Measurements from ENCODE around the gene EIF1AD. TPM values are rescaled to one million over a fixed set of nuclear protein-coding genes. Genes with fewer than 3 reads are reported as not detected.

The EIF1AD gene
- total RNA-seq, 1 experiment from 2014 or later: 55.2 TPM

DNA sequence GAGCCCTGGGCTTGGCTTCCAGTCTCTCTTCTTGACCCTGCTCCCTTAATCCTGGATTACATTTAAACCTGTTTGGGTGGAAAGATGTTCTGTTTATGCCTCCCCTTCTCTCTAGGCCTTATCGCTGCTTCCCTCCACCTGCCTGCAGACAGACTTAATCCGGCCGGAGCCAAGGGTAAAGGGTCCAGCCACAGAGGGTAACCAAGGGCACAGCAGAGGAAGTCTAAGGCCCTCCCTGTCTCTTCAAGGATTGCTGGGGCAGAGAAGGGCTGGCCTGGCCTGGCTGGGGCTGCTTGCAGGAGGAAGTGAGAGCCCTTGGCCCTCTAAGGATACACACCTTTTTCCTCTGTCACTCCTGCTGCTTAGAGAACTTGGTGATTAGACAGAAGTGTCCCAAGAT lies 44.9 kb upstream of the EIF1AD start:
- no peak for DNase-seq
- Histone ChIP-seq H3K36me3 (ENCODE audit: low read depth) (no peaks in the 10 kb centered on the region), H3K9me2 (ENCODE audit: insufficient read depth) (no peaks in the 10 kb centered on the region), H3F3A (ENCODE audit: insufficient read depth, low read depth) (peaks cover 15% of the 10 kb centered on the region), H3K27ac (no peak overlapping the region), H3K4me1 (replicated peaks; ENCODE audit: insufficient read depth) (peaks cover 10% of the 10 kb centered on the region), H3K79me2 (ENCODE audit: low read depth) (no peaks in the 10 kb centered on the region), H3K4me2 (no peak overlapping the region), H3K4me3 (no peak overlapping the region), H2AFZ (no peak overlapping the region), H4K20me1 (ENCODE audit: insufficient read depth) (no peaks in the 10 kb centered on the region), H3K27me3 (ENCODE audit: insufficient read depth, low read depth) (no peaks in the 10 kb centered on the region), H3K9me3 (ENCODE audit: insufficient read depth, low read depth) (no peaks in the 10 kb centered on the region)
- no TSS peak for BruUV-seq (replicated peaks)
- ChIA-PET CTCF (no interaction called here), POLR2A (ENCODE audit: unreplicated experiment) (no interaction called here)
- no peak for TF ChIP-seq CTCF (conservative IDR thresholded peaks at IDR 0.05)
- no peak for TF ChIP-seq EZH2 (IDR thresholded peaks at IDR 0.05; ENCODE audit: low read depth)
- intact Hi-C loops (cut with micrococcal nuclease; ENCODE audit: unreplicated experiment): no loop called here

- H3K9me2 ChIP-seq (ENCODE audit: insufficient read depth): no peaks in the 10 kb centered on the region
- DNase-seq: peak; percentile 70 to 81
- H3K79me2 ChIP-seq (ENCODE audit: low read depth): no peaks in the 10 kb centered on the region
- H3K36me3 ChIP-seq (ENCODE audit: low read depth): no peaks in the 10 kb centered on the region
- H3K4me3 ChIP-seq: peak overlapping the region; percentile 1; the same call in 1 of the 2 replicates
- intact Hi-C loops (cut with micrococcal nuclease; ENCODE audit: unreplicated experiment): no loop called here
- H3K4me1 ChIP-seq (replicated peaks; ENCODE audit: insufficient read depth): no peaks in the 10 kb centered on the region
- no peak overlapping the region for H2AFZ ChIP-seq
- TF ChIP-seq CTCF (conservative IDR thresholded peaks at IDR 0.05): peak; percentile 99
- no peak for TF ChIP-seq EZH2 (IDR thresholded peaks at IDR 0.05; ENCODE audit: low read depth)
- H3K27ac ChIP-seq: no peak overlapping the region
- H4K20me1 ChIP-seq (ENCODE audit: insufficient read depth): no peaks in the 10 kb centered on the region
- H3K9me3 ChIP-seq (ENCODE audit: insufficient read depth, low read depth): no peaks in the 10 kb centered on the region
- H3K27me3 ChIP-seq (ENCODE audit: insufficient read depth, low read depth): no peaks in the 10 kb centered on the region
- ChIA-PET POLR2A (ENCODE audit: unreplicated experiment) (interaction anchor here (0.5 to 1.1 kb wide), 4 partner anchors 13 to 186 kb away, joined by 4 to 10 read pairs (median 5); no protein-coding TSS in a partner anchor), CTCF (interaction anchor here (0.5 to 1.9 kb wide), 12 partner anchors 19 to 1201 kb away, joined by 3 to 7 read pairs (median 3); partner anchors contain the start of genes CATSPER1 and FIBP)
- peak overlapping the region; percentile 49 for H3K4me2 ChIP-seq
- BruUV-seq (replicated peaks): no TSS peak
- peaks cover 15% of the 10 kb centered on the region for H3F3A ChIP-seq (ENCODE audit: insufficient read depth, low read depth)
Observed at GRCh38 chr11:66045177-66045639, 43.3 kb upstream of the EIF1AD start.

DNA sequence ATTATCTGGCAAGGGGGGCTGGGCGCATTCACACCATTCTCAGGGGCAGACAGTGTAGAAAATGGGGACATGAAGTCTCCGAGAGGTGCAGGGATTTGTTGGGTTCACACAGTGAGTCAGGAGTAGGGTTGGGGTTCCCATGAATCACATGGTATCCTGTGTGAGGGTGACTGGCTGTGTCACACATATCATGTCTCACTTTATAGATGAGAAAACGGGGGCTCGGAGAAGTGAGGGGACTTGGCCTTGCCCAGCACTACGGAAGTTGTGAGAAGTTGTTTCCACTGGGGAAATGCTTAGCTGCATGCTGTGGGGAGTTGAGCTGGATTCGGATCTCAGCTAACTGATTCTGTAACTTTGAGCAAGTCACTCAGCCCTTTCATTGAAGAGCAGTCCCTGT lies 42.8 kb upstream of the EIF1AD start:
- no peak for DNase-seq
- intact Hi-C loops (cut with micrococcal nuclease; ENCODE audit: unreplicated experiment): no loop called here
- H2AFZ ChIP-seq: no peak overlapping the region
- peak overlapping the region; percentile 1; the same call in 1 of the 2 replicates for H3K4me3 ChIP-seq
- peak overlapping the region; percentile 49 for H3K4me2 ChIP-seq
- H3K9me3 ChIP-seq (ENCODE audit: insufficient read depth, low read depth): no peaks in the 10 kb centered on the region
- H3K27ac ChIP-seq: no peak overlapping the region
- H3K79me2 ChIP-seq (ENCODE audit: low read depth): no peaks in the 10 kb centered on the region
- ChIA-PET CTCF (interaction anchor here (0.6 to 1.9 kb wide), 10 partner anchors 19 to 1201 kb away, joined by 3 to 7 read pairs (median 3); partner anchors contain the start of gene CATSPER1), POLR2A (ENCODE audit: unreplicated experiment) (interaction anchor here (0.5 to 1.1 kb wide), 4 partner anchors 14 to 185 kb away, joined by 4 to 10 read pairs (median 5); no protein-coding TSS in a partner anchor)
- no peaks in the 10 kb centered on the region for H3K36me3 ChIP-seq (ENCODE audit: low read depth)
- TF ChIP-seq CTCF (conservative IDR thresholded peaks at IDR 0.05): no peak
- no peak for TF ChIP-seq EZH2 (IDR thresholded peaks at IDR 0.05; ENCODE audit: low read depth)
- no peaks in the 10 kb centered on the region for H3K4me1 ChIP-seq (replicated peaks; ENCODE audit: insufficient read depth)
- H4K20me1 ChIP-seq (ENCODE audit: insufficient read depth): no peaks in the 10 kb centered on the region
- H3K9me2 ChIP-seq (ENCODE audit: insufficient read depth): no peaks in the 10 kb centered on the region
- peaks cover 11% of the 10 kb centered on the region for H3F3A ChIP-seq (ENCODE audit: insufficient read depth, low read depth)
- BruUV-seq (replicated peaks): no TSS peak
- H3K27me3 ChIP-seq (ENCODE audit: insufficient read depth, low read depth): no peaks in the 10 kb centered on the region

Measured in PC-9 (cell line).